Right forelimb (tissue), 1 donor: Measurements from ENCODE around the gene GIMAP6.
"Not testable (repeated sequence)": the region's sequence is repeated elsewhere in the genome, so short reads cannot be mapped to it uniquely, and the experiment has no call there.

Experiments
- DNase-seq: peaks from one replicate; pipeline ENCODE4 v3.0.0-alpha.2; 2018

Gene GIMAP6

DNA sequence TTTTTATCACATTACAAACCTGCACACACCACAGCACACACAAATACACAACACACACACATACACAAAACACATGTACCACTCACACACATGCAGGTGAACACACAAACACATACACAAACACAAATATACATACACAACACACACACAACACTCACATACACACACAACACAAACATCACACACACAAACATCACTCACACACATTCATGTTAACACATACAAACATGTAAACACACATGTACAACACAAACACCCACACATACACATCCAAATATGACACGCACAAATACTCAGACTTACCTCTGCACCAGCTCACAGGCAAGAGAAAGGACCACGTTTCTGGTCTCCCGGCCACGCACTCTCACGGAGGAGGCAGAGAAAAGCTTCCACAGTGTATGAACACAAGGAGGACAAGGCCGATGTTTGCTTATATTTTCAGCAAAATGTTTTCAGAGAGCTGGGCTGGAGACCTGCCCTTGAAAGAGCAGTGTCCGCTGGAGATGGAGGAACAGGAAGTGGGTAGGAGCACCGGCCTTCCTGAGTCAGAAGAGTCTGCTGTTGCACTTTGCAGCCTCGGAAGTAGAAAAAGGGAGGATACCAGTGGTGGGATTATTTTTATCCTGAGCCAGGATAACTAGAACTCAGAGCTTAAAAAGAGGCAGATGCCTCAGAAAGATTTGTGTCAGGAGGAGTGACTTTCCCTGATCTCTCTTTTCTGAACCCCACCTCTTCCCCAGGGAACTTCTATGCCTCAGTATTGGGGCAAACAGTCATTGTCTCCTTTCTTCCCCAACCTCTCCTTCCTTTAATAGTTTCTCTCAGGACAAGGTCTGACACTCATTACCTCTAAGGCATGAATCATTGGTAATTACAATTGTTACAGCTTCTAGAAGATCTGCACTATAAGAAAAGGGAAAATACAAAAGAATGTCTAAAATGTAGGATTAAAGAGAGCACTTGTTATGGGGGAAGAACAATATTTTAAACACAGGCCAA lies at the start of gene GIMAP6:
TSS of gene GIMAP6 (minus strand) at position 520 of the 999 bp plus-strand sequence. CDS start 2,243 bp downstream, outside the sequence.
- no peak for DNase-seq

DNA sequence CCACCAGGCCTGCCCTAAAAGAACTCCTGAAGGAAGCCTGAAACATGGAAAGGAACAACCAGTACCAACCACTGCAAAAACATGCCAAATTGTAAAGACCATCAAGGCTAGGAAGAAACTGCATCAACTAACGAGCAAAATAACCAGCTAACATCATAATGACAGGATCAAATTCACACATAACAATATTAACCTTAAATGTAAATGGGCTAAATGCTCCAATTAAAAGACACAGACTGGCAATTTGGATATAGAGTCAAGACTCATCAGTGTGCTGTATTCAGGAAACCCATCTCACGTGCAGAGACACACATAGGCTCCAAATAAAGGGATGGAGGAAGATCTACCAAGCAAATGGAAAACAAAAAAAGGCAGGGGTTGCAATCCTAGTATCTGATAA lies 48.2 kb upstream of the GIMAP6 start:
- DNase-seq: not testable (repeated sequence)

DNA sequence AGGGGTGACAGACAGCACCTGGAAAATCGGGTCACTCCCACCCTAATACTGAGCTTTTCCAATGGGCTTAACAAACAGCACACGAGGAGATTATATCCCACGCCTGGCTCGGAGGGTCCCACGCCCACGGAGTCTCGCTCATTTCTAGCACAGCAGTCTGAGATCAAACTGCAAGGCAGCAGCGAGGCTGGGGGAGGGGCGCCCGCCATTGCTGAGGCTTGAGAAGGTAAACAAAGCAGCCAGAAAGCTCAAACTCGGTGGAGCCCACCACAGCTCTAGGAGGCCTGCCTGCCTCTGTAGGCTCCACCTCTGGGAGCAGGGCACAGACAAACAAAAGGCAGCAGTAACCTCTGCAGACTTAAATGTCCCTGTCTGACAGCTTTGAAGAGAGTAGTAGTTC lies 46.4 kb upstream of the GIMAP6 start:
- not testable (repeated sequence) for DNase-seq

DNA sequence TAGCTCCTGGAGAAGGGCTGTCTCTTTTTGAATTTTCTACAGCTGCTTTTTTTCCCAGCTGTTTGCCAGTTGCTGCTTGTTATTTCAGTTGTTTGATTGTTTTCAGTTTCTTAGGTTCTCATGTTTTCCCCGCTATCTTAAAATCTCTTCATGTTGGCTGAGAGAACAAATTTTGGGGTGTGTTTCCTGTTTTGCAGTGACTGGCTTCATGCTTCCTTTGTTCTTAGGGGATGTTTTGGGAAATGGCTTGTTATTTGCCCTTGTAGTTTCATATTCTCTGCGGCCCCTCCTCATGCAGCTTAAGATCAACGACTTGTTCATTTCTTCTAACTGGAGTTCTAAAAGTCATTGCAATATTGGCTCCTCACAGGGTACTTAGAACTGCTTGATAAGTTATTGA lies 44.7 kb upstream of the GIMAP6 start:
- not testable (repeated sequence) for DNase-seq

DNA sequence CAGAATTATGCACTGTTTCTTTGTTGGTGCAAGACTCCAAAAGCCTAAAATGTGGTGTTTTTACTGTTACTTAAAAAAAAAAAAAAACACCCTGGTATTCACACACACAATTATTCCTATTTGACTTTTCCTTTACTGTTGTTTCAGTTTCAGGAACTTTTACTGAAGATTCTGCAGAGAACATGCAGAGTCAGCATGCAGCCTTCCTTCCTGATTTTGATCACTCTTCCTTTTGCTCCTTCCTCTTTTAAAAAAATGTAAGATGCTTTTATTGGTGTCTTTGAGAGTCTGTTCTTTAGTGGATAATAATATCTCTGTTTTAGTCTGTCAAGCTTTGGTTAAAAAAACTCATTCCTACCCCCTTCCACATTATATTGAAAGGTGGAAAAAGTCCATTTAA lies 44.1 kb upstream of the GIMAP6 start:
- not testable (repeated sequence) for DNase-seq

DNA sequence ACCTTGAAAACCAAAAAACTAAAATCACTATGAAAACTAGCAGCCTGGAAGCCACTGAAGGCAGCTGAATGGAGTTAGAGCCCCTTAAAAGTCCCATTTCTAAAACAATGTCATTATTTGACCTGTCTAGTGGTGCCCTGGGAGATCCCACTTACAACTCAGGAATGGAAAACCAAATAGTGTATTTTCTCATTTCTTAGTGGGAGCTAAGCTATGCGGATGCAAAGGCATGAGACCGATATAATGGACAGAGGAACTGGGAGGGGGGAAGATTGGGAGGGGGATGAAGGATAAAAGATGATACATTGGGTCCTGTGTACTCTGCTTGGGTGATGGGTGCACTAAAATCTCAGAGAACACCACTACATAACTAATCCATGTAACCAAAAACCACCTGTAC lies 43.5 kb upstream of the GIMAP6 start:
- DNase-seq: no peak

DNA sequence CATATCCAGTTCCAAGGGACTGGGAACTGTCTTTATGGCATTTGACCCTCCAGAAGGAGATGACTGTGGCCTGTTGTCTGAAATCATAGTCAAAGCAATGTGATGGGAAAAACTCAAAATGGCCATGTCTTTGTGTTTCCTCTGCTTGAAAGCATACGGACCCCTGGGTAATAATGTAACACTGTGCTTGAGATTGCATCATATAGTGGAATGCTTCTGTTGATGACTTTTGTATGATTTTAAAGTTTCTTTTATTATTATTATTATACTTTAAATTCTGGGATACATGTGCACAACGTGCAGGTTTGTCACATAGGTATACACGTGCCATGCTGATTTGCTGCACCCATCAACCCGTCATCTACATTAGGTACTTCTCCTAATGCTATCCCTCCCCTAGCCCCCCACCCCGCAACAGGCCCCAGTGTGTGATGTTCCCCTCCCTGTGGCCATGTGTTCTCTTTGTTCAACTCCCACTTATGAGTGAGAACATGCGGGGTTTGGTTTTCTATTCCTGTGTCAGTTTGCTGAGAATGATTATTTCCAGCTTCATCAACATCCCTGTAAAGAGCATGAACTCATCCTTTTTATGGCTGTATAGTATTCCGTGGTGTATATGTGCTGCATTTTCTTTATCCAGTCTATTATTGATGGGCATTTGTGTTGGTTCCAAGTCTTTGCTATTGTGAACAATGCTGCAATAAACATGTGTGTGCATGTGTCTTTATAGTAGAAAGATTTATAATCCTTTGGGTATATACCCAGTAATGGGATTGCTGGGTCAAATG lies 39.8 kb upstream of the GIMAP6 start:
- DNase-seq: not testable (repeated sequence)

DNA sequence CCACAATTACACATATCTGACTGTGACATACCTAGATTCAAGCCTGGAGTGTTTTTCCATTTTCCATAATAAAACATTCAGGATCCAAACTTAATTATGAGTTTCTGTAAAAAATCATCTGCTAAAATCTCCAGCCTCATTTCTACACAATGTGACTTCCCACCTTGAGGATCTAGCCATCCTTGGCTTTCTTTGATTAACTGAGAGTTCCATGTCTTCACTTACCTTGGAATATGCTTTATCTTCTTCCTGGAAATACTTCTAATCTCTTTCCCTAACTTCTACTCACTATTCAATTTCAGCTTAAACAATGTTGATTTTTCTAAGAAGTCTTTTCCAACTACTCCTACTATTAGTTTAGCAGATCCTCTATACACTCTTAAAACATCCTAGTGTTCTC lies 36.8 kb upstream of the GIMAP6 start:
- DNase-seq: no peak

DNA sequence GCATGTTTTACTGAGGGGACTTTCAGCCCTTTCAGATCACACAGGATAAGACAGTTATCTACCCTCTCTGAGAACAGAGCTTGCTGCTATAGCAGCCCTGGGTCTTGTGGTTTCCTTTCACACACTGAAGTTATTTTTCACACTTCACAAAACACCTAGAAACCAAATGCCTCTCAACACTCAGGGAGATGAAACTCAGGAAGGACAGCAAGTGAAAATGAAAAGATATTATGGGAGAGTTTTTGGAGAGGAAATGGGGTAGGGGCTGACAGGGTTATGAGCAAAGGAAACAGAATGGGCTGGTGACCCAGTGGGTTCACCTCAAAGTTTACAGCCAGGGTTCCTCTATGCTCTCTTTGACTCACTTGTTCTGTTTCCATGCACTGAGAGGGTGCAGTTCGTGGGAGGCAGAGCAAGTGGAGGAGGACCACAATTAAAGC lies 36.3 kb upstream of the GIMAP6 start:
- no peak for DNase-seq

DNA sequence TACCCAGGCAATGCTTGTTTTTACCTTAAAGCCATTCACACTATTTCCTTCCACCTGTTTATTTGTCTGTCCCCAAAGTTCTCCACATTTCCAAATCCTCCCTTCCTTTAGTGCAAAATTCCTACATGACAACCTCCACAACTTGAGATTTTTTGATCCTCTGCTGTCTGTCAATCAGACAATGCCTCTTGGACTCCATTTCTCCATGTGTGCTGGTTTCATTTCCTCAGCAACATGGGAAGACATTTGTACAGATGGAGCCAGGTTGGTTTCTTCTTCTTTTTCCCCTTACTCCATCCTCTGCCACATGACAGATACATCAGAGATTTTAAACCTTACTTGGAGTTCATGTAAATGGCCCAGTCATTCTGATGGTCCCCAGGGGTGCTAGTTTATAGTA lies 34.2 kb upstream of the GIMAP6 start:
- no peak for DNase-seq

DNA sequence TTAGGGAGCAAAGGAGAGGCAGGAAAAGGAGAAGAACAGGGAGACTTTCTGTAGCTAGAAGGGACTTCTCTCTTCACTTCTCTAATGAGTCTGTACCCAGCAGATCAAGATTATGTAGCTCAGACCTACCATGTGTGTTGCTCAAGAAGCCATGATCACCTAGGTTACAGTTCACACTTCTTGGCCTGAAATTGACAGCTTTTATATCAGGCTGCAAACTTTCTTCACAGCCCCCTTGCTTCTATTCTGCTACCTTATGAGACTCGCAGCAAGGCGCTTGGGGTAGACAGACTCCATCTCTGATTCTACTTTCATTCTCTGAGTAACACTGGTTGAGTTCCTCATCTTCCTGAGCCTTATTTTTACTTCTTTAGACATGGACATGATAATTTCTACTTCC lies 33.7 kb upstream of the GIMAP6 start:
- DNase-seq: no peak

DNA sequence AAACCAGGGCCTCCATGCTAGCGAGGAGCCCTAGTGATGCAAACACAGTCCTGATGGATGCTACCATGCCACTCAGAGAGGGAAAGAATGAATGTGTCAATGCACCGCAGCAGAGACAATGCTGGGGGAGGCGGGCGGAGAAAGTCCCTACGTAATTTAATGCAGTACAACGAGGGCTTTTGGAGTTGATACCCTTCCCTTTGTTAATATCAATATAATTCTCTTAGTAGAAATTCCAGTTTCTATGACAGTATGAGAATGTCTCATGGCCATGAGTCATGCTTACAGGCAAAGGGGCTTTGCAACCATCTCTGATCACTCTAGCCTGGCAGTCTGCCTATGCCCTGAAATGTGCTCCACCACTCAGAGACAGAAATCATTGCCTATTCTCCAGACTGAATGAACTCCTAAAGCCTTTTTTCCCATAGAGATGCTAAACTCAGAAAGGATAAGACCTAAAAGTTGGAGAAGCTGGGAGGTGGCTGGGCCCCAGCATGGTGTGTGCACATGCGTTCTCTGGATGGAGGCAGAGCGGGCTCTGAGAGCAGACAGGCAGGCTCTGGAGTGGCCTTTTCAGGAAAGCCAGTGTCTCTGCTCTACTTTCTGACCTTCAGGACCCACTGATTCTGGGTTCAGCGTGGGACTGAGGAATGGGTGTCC lies 33.0 kb upstream of the GIMAP6 start:
- no peak for DNase-seq

DNA sequence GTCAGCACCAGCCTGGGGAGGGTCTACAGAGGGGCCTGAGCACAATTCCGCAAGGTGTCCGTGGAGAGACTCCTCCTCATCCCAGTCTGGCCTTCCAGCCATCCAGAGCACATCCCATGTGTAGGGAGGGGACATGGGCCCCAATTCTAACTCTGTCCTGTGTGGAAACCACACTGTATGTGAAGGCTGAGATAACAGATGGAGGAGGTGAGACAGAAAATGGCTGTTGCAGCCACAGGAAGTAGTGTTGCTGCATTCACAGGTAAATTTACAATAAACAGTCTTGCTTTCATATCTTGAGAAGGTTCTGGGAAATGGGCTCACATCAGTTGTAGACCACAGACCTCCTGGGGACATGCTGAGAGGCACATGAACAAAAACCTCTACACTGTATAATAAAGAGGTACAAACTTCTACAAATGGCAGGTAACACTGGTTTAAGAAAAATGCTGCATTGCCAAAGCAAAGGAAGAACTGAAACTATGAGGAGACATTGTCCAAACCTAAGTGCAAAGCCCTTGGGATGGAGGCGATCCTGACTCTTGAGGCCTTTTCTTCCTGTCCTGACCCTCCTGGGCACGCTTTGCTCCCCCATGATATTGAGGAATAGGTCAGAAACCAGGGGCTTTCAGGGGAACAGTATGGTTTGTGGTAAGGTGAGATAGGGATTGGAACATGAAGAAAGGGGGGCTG lies 31.8 kb upstream of the GIMAP6 start:
- no peak for DNase-seq

DNA sequence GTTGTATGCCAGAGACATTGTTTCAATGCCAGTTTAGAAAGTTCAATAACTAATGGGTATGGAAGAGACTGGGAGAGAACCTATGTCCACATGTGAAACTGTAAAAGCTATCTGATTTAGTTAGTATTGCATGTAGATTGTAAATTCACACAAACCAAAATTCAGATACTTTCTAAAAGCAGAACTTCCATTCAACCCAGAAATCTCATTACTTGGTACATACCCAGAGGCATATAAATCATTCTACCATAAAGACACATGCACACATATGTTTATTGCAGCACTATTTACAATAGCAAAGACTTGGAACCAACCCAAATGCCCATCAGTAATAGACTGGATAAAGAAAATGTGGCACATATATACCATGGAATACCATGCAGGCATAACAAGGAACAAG lies 30.6 kb upstream of the GIMAP6 start:
- DNase-seq: not testable (repeated sequence)

DNA sequence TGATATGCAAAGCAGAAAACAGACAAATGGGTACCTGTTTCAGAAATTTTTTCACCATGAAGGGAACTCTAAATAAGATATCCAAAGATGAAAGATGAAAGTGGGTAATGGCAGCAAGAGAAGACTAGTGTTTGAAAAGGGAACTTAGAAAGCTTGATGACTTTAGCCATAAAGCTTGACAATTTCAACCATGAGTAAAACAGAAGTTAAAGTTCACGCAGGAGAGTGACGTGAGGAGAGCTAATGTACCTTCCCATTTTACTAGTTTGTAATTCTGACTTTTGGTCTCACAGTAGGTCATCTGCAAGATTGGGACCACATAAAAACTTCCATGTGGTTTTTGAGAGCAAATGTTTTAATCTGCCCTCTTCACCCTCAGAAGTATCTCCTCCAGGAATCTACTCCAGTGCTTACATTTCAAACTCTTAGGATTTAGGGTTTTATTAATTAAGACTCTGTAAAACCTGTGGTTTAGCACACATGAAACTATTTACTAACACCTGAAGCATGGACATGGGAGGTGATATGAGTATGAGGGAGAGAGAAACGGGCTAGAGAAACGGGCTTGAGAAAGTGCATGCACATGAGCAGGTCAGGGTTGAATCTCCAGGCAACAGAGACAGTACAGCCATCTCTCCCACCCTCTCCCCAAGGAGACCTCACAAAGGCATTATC lies 28.9 kb upstream of the GIMAP6 start:
- DNase-seq: no peak

DNA sequence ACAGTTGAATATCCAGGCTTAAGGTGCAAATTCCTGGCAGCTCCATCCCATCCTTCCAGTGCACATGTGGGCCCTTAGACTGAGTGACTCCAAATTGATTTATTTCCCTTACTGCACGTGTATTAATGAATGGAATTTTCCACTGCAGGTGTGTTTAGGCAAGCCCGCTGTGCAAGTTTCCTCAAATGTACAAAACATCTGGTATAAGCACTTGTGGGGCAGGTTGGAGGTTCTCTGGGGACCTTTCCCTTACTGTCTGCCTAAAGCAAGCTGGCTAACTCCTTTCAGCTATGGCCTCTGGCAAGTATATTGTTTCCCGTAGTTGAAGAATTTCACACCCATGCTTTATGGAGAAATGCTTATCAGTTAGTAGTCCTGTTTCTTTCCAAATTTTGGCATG lies 25.3 kb upstream of the GIMAP6 start:
- no peak for DNase-seq

DNA sequence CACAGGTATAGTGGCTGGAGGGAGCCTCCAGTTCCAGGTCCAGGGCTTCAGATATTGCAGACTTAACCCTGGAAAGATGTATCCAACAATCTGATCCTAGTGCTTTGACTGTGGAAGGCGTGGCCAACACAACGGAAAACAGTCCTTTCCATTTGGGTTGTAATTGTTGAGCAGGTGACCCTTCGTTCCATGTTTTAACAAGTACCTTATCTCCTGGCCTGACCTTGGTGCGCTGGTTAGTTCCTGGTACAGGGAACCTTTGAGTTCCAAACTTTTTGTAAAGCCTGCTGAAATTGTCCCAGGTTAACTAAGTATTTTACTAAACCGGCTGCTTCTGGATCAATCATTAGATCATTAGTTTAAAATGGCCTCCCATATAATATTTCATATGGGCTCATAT lies 23.9 kb upstream of the GIMAP6 start:
- DNase-seq: no peak

DNA sequence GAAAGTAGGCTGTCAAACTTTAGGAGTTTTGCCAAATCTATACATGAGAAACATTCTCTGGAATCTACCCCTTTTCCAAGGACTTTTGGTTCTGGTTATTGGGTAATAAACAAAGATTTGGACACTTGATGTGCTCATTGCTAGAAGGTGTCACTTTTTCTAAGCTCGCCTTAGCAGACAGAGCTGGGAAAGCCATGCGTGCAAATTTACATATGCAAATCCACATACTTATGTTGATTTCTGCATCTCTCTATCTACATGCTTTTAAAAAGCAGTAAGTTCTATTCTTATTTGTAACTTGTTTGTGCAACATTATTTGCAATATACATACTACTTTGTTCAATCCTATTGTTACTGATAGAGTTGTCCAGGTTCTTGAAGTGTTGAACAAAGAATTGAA lies 22.5 kb upstream of the GIMAP6 start:
- DNase-seq: no peak

DNA sequence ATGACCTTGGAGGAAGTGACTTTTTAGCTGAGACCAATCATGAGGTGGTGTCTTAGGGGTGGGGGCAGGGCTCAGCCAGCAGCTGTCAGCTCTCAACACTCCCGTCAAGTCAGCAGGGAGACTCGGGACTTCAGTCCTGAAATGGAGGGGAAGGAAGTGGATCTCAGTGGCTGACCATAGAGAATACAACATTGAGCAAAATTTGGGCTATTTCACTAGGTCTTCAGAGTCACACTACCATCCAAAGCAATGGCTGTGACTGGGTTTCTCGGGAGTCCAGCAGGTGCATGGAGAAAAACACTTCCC lies 16.8 kb upstream of the GIMAP6 start:
- DNase-seq: no peak

DNA sequence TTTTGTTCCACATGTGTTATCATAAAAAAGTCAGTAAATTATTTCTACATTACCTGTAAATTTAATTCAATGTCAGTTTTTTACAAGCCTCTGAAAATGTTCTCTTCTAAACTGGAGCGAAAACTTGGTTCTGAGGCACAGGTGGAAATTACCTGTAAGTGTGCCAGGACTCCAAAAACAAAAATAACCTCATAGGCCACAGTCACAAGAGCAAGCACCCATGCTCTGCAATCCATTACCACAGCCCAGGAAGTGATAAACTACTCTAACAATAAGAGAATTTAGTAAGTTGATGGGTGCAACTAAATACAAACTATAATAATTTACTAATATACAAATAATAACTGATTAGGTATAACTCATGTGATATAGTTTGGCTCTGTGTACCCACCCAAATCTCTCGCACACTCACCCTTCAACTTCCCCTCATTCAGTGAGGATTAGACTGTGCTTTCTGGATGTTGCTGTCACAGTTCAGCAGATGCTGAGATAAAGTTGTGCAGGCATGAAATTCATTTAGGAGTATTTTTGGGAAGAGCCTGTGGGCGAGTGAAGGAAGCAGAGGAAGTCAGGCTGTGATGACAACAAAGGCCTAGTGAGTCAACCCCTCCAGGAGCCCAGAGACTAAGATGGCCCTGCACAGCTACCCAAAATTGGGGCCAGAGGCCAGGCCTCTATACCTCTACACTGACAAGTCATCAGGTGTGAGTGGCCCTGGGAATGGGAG lies 16.3 kb upstream of the GIMAP6 start:
- DNase-seq: no peak

DNA sequence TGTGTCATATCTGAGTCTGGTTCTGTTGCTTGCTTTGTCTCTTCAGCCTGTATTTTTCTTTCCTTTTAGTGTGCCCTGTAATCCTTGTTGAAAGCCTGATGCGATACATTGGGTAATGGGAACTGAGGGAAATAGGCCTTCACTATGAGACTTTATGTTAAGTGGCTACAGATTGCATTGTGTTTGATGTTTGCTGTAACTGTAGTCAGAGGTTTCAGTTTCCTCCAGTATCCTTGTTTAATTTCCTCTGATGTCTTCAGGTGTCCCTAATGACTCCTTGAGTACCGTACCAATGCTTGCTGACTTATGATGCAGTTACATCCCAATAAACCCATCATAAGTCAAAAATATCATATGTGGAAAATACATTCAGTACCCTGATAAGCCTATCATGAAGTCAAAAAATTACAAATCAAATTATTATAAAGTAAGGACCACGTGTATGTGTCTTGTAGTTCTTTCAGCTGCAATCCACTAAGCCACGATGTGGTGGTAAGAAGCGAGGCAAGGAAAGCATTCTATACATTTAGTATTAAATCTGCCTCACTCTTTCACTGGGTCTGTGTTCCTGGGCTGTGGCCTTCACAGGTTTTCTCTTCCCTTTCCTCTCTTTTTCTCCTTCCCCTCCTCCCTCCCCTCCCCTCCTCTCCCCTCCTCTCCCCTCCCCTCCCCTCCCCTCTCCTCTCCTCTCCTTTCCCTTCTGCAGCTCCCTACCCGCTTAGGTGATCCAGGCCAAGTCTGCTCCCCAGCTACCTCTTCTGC lies 13.3 kb upstream of the GIMAP6 start:
- DNase-seq: no peak
